AG08395 (cell line): ENCODE measurements around the gene PCK2.

Experiments used
- DNase-seq: peaks from one replicate; pipeline ENCODE4 v3.0.0; 2012; ENCODE audit warnings: mixed read lengths, low spot score

Gene PCK2

DNA sequence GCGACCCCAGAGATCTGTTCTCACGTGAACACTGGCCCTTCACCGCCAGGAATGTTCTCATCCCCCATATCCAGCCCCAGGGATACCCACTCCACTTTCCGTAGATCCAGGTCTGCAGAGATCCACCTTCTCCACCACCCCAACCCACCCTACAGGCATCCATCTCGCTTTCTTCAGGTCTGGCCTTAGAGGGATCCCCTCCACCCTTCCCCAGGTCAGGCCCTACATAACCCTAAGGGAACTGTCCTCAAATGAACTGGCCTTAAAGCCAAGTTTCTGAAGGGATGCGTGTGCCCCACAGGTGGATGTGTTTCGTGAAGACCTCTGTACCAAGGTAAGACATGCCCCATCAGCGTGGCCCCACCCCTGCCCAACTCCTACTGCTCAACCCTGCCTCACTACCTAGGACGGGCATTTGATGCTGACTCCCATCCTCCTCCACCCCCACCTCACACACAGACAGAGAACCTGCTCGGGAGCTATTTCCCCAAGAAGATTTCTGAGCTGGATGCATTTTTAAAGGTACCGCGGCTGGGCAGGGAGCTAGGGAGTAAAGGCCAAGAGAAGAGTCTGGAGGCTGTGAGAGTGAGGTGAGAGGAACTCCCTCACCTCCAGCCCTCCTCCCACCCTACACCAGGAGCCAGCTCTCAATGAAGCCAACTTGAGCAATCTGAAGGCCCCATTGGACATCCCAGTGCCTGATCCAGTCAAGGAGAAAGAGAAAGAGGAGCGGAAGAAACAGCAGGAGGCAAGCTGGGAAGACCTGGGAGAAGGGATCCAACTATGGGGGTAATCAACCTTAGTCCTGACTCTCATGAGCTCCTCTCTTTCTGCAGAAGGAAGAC lies 42.8 kb downstream of the PCK2 start:
- DNase-seq, result no peak

DNA sequence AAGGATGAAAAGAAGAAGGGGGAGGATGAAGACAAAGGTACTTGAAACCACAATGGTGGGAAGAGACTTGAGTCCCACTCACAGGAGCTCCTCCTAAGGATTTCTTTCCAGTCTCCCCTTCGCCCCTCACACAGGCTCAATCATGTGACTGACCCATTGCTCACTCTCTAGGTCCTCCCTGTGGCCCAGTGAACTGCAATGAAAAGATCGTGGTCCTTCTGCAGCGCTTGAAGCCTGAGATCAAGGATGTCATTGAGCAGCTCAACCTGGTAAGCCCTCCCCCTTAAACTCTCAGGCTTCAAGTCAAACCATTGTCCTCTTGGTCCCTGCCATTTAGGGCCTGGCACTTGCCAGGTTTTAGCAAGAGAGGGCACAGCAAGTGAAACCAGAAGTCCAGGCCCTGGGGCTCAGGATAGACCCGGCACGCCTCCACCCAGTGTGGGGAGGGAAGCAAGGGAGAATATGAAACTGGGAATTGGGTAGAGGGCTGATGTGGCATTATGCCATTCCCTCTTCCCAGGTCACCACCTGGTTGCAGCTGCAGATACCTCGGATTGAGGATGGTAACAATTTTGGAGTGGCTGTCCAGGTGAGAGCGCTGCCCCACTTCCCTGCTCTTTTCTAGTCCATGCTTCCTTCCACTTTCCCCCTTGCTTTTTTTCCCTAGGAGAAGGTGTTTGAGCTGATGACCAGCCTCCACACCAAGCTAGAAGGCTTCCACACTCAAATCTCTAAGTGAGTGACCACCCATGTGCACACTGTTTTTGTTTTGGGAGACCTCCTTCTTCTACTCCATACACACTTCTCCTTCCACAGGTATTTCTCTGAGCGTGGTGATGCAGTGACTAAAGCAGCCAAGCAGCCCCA lies 43.7 kb downstream of the PCK2 start:
- no peak for DNase-seq

DNA sequence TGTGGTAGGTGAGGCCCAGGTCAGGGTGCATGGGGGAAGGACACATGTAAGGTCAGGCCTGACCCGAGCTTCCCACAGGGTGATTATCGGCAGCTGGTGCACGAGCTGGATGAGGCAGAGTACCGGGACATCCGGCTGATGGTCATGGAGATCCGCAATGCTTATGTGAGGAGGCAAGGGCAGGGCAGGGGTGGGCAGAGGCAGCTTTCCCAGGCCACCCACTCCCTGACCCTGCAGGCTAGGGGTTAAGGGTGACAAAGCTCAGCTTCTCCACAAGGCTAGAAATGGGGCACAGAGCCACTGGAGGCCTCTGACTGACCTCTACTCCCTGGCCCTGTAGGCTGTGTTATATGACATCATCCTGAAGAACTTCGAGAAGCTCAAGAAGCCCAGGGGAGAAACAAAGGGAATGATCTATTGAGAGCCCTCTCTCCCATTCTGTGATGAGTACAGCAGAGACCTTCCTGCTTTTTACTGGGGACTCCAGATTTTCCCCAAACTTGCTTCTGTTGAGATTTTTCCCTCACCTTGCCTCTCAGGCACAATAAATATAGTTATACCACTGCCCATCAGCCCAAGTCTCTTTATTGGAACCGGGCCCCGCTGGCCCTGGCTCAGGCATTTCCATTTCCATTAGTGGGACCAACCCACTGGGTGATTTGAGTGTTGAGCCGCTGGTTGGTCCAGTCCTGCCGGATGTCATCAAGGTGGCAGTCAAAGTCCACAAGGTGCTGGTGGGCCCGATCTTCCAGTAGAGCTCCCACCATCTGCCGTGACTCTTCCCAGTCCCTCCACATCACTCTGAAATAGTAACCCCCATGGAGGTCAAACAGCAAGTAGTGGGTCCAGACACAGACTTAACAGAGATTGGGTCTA lies 44.5 kb downstream of the PCK2 start:
- DNase-seq, result no peak

DNA sequence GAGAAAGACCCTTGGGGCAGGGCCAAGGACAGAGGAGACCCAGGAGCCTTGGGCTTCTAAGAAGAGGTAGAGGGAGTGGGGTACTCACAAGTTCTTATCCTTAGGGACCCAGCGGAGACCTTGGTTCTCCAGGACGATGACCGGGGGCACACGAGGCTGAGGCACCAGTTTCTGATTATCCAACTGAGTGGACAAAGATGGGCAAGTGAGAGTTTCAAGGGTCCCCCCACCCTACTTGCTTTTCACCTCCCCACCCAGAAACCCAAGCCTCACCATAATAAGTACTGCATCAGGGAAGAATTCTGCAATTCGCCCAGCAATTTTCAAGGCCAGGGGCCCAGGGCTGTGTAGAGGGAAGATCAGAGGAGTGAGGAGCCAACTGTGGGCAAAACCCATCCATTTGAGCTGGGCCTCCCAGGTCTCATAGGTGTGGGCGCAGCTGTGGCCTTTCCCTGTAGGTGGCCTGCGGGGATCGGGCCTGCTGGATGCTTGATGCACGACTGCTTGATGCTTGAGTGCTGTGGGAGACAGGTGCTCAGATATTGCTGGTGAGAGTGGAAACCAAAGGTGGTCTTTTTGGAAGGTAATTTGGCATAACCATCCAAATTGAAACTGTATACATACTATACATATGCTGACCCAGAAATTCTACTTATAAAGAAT lies 45.3 kb downstream of the PCK2 start:
- no peak for DNase-seq

DNA sequence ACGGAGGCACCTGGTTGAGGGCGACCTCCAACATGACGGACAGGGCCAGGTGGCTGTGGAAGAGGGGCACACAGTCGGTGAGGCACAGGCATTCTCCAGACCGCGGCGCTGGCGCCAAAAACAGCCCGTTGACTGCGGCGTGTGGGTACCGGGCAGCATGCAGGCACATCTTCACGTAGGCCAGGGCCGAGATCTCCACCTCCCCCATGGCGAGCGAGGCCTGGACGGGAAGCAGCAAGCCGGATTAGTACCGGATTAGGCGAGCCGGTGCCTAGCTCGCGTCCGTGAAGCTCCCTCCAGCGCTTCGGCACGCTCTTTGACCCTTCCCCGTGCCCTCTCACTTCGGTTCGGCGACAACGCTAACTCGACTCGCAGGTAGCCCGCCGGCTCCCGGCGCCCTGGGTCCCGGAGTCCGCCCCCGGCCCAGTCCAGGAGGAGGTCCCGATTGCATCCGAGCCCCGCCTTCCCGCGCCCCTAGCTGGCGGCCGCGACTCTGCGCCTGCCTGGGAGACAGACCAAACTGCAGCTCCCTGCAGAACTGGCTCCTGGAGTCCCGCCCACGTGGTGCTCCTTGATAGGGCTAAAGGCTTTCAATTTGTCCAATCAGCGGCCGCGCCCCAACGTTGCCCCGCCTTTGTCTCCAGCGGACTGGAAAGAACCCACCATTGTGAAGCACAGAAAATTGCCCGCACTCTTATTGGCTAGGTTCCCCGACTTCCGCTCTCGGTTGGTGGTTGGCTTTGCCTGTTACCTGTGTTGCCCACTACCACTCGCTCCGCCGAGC lies 47.2 kb downstream of the PCK2 start, which contains the start of gene EMC9:
Gene EMC9, minus strand, starts transcription at position 495 of the 784 bp plus-strand sequence. Its CDS starts 287 bp downstream, at position 208.
- peak; percentile 99 for DNase-seq

DNA sequence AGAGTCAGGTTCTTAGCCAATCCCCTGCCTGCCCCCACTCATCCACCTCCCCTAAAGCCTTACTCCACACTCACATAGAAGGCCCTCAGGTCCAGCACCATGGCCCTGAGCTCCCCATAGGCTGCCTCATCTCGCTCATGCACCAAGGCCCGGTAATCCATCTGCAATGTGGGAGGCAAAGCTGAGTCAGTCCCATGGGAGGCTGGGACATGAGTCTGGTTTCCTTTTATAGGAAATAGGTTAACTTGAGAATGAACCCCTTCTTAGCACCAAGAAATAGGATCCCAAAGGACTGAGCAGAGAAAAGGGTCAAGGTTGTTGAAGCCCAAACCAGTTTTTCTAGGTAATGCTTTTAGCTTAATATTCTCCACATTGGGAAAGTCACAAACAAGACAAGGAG lies 49.4 kb downstream of the PCK2 start:
- DNase-seq, result no peak

DNA sequence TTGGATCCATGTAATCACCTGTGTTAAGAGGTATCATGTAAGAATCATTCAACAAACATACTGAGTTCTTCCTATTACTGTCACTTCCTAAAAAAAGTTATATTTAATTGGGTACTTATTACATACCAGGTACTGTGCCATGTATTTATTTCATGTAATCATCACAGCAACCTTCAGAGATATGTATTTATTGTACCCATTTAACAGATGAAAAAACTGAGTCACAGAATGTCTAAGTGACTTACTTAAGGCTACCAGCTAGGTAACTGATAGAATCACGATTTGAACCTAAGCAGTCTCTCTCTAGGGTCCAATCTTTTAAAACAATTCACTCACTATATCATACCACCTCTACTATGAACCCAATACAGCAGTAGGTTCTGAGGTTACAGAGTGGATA lies 50.3 kb downstream of the PCK2 start:
- no peak for DNase-seq

DNA sequence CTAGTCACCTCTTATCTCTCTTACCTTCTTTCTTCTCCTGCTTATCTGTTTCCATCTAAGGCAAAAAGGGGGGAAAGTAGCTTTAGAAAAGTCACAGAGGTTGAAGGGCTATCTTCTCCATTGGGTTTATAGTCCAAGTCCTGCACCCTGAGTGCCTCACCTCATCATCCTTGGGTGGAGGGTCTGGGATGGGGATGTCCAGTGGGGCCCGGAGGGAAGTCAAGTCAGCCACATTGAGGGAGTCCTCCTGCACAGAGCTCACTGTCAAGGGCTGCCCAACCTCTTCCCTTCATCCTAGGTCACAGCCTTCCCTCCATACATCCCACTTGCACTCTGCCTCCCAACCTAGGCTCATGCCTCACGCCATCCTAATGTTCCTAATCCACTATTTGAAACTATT lies 51.1 kb downstream of the PCK2 start:
- no peak for DNase-seq

DNA sequence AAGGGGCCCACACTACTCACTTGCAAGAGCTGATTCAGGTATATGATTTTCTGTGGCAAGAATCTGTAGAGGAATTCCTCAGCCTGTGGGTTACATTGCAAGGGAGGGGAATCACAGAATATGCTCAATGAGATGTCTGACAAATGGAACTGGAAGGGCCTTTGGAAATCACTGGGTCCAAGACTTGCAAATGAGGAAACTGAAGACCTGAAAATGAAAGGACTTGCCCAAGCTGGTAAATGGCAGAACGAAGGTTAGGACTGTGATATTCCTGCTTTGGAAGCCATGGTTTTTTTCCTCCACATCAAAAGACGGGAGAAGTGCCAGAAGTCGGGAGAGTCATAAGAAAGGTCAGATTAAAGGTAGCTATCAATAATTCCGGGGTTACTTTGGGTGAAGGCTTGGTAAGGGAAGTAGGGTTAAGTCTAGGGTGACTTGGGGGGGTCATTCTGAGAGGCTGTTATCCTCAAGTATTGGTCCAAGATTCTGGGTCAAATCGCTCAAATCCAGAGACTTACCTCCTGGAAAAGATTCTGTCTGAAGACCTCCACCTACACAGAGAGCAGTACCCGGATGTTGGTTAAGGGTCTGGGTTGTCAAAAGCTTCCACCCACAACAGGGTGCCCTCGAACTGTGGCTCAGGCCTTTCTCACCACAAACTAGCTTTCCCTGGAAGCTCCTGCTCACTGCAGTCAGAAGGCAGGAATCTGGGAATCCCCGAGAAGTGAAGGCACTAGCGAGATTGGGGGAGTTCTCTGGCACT lies 51.8 kb downstream of the PCK2 start:
- DNase-seq, result no peak

DNA sequence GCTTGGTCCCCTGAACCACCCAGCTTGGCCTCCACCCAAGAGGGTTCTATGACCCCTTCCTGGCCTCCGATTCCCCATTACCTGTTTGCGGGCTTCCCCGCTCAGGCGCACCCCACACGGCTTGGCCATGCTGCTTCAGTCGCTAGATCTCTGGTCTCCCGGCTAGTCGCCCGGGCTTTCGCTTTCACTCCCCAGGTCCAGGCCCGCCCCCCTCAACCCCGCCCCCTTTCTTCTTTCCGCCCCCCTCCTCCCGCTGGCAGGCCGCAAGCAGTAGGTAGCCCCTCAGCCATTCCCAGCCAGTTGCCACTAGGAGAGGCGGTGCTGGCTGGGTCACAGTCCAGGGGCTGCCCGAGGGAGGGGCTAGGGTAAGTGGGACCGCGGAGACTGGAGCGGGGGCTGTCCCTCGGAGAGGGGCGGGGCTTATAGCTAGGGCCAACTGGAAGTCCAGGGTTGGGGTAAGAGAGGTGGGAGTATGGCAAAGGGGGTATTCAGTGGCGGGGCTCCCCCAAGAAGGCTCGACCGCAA lies 52.4 kb downstream of the PCK2 start, which contains the start of gene PSME2:
Gene PSME2, minus strand, starts transcription at position 158 of the 525 bp plus-strand sequence. Its CDS starts 29 bp downstream, at position 129.
- peak; percentile 94 for DNase-seq

DNA sequence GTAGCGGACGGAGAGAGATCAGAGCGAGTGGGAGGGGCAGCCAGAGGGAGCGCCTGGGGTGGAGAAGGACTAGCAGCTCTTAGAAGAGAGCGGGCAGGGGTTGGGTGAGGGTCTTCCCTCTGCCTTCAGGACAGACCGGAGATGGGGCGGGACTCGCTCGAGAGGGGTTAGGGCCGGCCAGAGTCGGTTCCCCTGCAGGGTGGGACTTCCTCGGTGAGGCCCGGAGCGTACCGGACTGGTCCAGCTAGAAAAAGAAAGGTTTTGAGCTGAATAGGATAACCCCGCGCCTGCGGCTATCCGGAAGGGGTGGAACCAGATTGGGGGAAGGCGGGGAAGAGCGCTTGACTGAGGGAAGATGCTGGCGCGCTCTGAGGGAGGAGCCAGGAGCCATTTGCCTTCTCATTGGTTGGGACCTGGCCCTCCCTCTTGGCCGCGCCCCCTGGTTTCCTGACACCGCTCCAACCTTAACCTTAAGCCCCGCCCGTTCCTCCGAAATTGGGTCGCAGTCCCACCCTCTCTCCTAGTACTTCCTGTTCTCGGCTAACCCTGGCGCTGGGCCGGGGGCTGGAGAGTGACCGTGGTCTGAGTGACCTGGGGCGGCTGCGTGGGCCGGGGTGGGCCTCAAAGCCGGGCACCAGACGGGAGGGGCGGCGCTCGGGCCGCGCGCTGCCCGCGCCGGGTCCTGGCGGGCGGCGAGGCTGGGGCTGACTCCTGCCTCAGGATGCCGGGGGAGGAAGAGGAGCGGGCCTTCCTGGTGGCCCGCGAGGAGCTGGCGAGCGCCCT lies 53.1 kb downstream of the PCK2 start, which contains the start of gene RNF31:
Gene RNF31, plus strand, starts transcription at position 521 of the 783 bp plus-strand sequence. Its CDS starts 201 bp downstream, at position 722.
- DNase-seq, result peak; percentile 97

DNA sequence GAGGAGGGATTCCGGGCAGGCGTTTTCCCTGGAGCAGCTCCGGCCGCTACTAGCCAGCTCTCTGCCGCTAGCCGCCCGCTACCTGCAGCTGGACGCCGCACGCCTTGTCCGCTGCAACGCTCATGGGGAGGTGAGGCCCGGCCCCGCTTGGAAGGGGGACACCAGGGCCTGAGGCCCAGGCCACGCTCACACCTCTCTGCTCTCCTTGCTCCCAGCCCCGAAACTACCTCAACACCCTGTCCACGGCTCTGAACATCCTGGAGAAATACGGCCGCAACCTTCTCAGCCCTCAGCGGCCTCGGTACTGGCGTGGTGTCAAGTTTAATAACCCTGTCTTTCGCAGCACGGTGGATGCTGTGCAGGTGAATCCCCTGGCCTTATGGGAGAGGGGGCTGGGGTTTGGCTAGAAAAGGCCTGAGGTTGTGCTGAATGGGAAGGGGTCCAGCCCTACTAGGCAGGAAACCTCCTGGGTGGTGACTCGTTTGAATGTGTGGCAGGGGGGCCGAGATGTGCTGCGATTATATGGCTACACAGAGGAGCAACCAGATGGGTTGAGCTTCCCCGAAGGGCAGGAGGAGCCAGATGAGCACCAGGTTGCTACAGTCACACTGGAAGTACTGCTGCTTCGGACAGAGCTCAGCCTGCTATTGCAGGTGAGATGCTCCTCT lies 53.8 kb downstream of the PCK2 start:
- no peak for DNase-seq

DNA sequence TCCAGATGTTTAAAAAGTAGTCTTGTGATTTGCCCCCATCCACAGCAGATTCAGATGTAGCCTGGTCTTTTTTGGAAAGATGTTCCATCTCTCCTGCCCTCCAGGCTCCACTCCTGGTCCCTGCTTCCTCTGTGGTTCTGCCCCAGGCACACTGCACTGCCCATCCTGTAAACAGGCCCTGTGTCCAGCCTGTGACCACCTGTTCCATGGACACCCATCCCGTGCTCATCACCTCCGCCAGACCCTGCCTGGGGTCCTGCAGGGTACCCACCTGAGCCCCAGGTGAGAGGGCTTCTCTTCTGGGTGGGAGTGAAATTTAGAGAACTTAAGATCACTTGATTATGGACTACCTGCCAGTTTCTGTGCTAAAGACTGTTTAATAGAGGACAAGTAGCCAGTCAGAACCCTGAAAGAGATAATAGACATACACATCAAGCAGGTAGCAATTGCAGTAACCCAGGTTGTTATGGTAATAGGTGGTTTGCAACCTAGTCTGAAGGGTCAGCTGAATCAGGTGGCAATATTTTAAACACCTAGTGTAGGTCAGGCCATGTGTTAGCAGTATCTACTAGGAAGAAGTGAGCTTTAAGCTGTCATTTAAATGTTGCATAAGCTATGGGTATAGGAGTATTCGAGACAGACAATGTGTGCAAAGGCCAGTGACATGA lies 55.3 kb downstream of the PCK2 start:
- no peak for DNase-seq

DNA sequence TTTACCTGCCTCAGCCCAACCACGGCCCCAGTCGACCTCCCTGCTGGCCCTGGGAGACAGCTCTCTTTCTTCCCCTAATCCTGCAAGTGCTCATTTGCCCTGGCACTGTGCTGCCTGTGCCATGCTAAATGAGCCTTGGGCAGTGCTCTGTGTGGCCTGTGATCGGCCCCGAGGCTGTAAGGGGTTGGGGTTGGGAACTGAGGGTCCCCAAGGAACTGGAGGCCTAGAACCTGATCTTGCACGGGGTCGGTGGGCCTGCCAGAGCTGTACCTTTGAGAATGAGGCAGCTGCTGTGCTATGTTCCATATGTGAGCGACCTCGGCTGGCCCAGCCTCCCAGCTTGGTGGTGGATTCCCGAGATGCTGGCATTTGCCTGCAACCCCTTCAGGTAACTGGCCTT lies 56.0 kb downstream of the PCK2 start:
- DNase-seq, result no peak

DNA sequence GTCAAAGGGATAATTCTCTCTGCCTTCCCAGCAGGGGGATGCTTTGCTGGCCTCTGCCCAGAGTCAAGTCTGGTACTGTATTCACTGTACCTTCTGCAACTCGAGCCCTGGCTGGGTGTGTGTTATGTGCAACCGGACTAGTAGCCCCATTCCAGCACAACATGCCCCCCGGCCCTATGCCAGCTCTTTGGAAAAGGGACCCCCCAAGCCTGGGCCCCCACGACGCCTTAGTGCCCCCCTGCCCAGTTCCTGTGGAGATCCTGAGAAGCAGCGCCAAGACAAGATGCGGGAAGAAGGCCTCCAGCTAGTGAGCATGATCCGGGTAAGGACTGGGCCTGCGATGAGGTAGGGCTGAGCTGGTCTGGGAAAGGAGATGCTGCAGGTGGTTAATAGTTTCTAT lies 56.5 kb downstream of the PCK2 start:
- DNase-seq, result no peak

DNA sequence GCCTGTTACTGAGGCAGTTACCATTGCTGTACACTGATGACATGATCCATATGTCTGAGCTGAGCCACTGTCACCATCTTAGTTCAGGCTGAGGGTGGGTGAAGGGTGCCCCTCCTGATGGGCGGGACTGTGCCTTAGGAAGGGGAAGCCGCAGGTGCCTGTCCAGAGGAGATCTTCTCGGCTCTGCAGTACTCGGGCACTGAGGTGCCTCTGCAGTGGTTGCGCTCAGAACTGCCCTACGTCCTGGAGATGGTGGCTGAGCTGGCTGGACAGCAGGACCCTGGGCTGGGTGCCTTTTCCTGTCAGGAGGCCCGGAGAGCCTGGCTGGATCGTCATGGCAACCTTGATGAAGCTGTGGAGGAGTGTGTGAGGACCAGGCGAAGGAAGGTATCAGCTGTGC lies 56.9 kb downstream of the PCK2 start:
- DNase-seq, result no peak

DNA sequence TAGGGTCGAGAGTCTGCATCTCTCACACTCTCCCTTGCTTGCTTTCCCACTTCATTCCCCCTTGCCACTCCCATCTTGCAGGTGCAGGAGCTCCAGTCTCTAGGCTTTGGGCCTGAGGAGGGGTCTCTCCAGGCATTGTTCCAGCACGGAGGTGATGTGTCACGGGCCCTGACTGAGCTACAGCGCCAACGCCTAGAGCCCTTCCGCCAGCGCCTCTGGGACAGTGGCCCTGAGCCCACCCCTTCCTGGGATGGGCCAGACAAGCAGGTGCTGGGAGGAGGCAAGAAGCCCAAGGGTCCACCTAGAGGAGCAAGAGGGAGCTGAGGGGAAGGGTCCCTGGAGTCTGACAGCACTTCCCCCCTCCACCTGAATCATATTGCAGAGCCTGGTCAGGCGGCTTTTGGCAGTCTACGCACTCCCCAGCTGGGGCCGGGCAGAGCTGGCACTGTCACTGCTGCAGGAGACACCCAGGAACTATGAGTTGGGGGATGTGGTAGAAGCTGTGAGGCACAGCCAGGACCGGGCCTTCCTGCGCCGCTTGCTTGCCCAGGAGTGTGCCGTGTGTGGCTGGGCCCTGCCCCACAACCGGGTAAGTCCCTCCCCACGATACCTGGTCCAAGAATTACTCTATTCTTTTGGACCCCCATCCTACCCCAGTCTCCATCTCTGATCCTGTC lies 57.4 kb downstream of the PCK2 start:
- DNase-seq, result no peak
